HCT116 (cell line): ENCODE data around the gene EGFL7. TPM values are rescaled to one million over a fixed set of nuclear protein-coding genes. Genes with fewer than 3 reads are reported as not detected.
A peak's percentile ranks its signal among the peaks of the same experiment; 100 is the strongest.

Experiments used
- ATAC-seq: fragments of 200-7000 bp; cut with Tn5 transposase; 2 replicates; pipeline ENCODE4 v1.9.1; 2020; ENCODE audit warnings: mild to moderate bottlenecking, moderate library complexity
- BruUV-seq: library from RNA; stranded (reverse); fragments of 400-500 nt; replicated peaks from 2 replicates; lab custom pipeline; 2021; lab: Mats Ljungman, UMichigan
- CTCF ChIA-PET: fragments of 300-600 bp; sonication (Branson Sonifier 250); formaldehyde crosslinking; loops from one replicate; lab custom pipeline; 2021; ENCODE audit warnings: antibody characterized with exemption; lab: Charles Lee
- POLR2A ChIA-PET: fragments of 300-600, 350-600 bp; sonication (Branson Sonifier 250); formaldehyde crosslinking; loops from one replicate; lab custom pipeline; 2021; ENCODE audit warnings: antibody characterized with exemption; lab: Charles Lee
- RAD21 ChIA-PET, 2 experiments: fragments of 300-600 bp; sonication (Branson Sonifier 250); formaldehyde crosslinking; loops; one replicate each; lab custom pipeline; 2023; ENCODE audit warnings: low total read pairs in 2 of 2; ENCODE audit not compliant: uncharacterized antibody in 2 of 2, unreplicated experiment in 2 of 2, low non-redundant PET in 1 of 2; lab: Charles Lee
- DNase-seq: peaks from one replicate; pipeline ENCODE4 v3.0.0-alpha.2; 2010; ENCODE audit warnings: low read depth, low spot score
- H2AFZ ChIP-seq: fragments of 200-600 bp; shearing (Covaris generic), sonication (generic); 2 replicates; pipeline ENCODE4 v1.6.1; 2017; ENCODE audit warnings: low read depth, mixed run types, mixed read lengths, antibody characterized with exemption, low read length; ENCODE audit not compliant: poor library complexity, severe bottlenecking
- H3K27ac ChIP-seq: 2 replicates; pipeline ENCODE4 v1.5.1; 2012; ENCODE audit warnings: low read depth, low read length
- H3K27me3 ChIP-seq: fragments of 200-600 bp; sonication (generic); 2 replicates; pipeline ENCODE4 v1.6.1; 2016; ENCODE audit warnings: mixed run types, low read length, mixed read lengths; ENCODE audit not compliant: insufficient read depth
- H3K36me3 ChIP-seq, 2 experiments: fragments of 200-500 bp in 1 of 2; fragments of 200-600 bp in 1 of 2; sonication (Bioruptor generic) in 1 of 2; sonication (generic) in 1 of 2; 2 replicates each; pipeline versions ENCODE4 v1.5.1 to v1.6.1; 2014 to 2016; ENCODE audit warnings: low read length in 2 of 2, inconsistent platforms in 1 of 2, mixed read lengths in 1 of 2, mixed run types in 1 of 2; ENCODE audit not compliant: insufficient read depth in 2 of 2, control insufficient read depth in 1 of 2
- H3K4me1 ChIP-seq, 2 experiments: fragments of 200-600 bp in 1 of 2; sonication (generic) in 1 of 2; 2 replicates each; pipeline versions ENCODE4 v1.5.1 to v1.6.1; 2012 to 2017; ENCODE audit warnings: low read length in 2 of 2, inconsistent platforms in 1 of 2, mild to moderate bottlenecking in 1 of 2, mixed read lengths in 1 of 2, mixed run types in 1 of 2, moderate library complexity in 1 of 2; ENCODE audit not compliant: insufficient read depth in 2 of 2, control insufficient read depth in 1 of 2
- H3K4me2 ChIP-seq: fragments of 200-600 bp; sonication (generic); 2 replicates; pipeline ENCODE4 v1.6.1; 2017; ENCODE audit warnings: mixed run types, low read length, mixed read lengths
- H3K4me3 ChIP-seq, 2 experiments: fragments of 200-600 bp in 1 of 2; sonication (generic) in 1 of 2; replicated peaks in 1 of 2; 2 replicates each; pipeline ENCODE4 v1.5.1; 2011 to 2016; ENCODE audit warnings: low read length in 2 of 2, control low read depth in 1 of 2, low read depth in 1 of 2, mild to moderate bottlenecking in 1 of 2, mixed read lengths in 1 of 2, mixed run types in 1 of 2
- H3K79me2 ChIP-seq: fragments of 200-600 bp; sonication (generic); 2 replicates; pipeline ENCODE4 v1.6.1; 2017; ENCODE audit warnings: mild to moderate bottlenecking, mixed run types, low read length, moderate library complexity, mixed read lengths; ENCODE audit not compliant: insufficient read depth
- H3K9ac ChIP-seq: fragments of 200-600 bp; sonication (generic); 2 replicates; pipeline ENCODE4 v1.6.1; 2016; ENCODE audit warnings: low read length, mixed read lengths
- H3K9me2 ChIP-seq: fragments of 200-600 bp; sonication (generic), shearing (Covaris generic); 2 replicates; pipeline ENCODE4 v1.6.1; 2017; ENCODE audit warnings: mixed run types, mild to moderate bottlenecking, moderate library complexity; ENCODE audit not compliant: insufficient read depth
- H3K9me3 ChIP-seq, 2 experiments: fragments of 200-500 bp in 1 of 2; fragments of 200-600 bp in 1 of 2; sonication (Bioruptor generic) in 1 of 2; sonication (generic) in 1 of 2; 2 replicates each; pipeline ENCODE4 v1.6.1; 2014 to 2017; ENCODE audit warnings: low read length in 2 of 2, mixed read lengths in 2 of 2, inconsistent platforms in 1 of 2, low read depth in 1 of 2, mild to moderate bottlenecking in 1 of 2, mixed run types in 1 of 2, moderate library complexity in 1 of 2; ENCODE audit not compliant: control insufficient read depth in 1 of 2, insufficient read depth in 1 of 2
- H4K20me1 ChIP-seq: fragments of 200-600 bp; sonication (generic), shearing (Covaris generic); 2 replicates; pipeline ENCODE4 v1.6.1; 2017; ENCODE audit warnings: mixed run types, mild to moderate bottlenecking, moderate library complexity; ENCODE audit not compliant: insufficient read depth
- CEBPB ChIP-seq: IDR thresholded peaks from 2 replicates; pipeline ENCODE4 v1.6.1; 2012; ENCODE audit warnings: low read depth
- EGR1 ChIP-seq: IDR thresholded peaks from 2 replicates; pipeline ENCODE4 v1.6.1; 2012; ENCODE audit warnings: low read depth
- ELF1 ChIP-seq: IDR thresholded peaks from 2 replicates; pipeline ENCODE4 v1.6.1; 2012; ENCODE audit warnings: low read depth, borderline replicate concordance
- EZH2 ChIP-seq: fragments of 200-600 bp; sonication (generic); IDR thresholded peaks from 2 replicates; pipeline ENCODE4 v1.6.1; 2017; ENCODE audit warnings: antibody characterized with exemption, mixed run types
- FOSL1 ChIP-seq: IDR thresholded peaks from 2 replicates; pipeline ENCODE4 v1.6.1; 2012; ENCODE audit warnings: low read depth
- JUND ChIP-seq: IDR thresholded peaks from 2 replicates; pipeline ENCODE4 v1.6.1; 2012
- POLR2A ChIP-seq: IDR thresholded peaks from 2 replicates; pipeline ENCODE4 v1.7.0; 2011; ENCODE audit warnings: borderline replicate concordance; ENCODE audit not compliant: insufficient read depth, insufficient read length; ENCODE audit errors: extremely low read depth
- POLR2AphosphoS5 ChIP-seq: IDR thresholded peaks from 2 replicates; pipeline ENCODE4 v1.6.1; 2011; ENCODE audit warnings: mild to moderate bottlenecking, low read depth, low read length, moderate library complexity
- REST ChIP-seq: IDR thresholded peaks from 2 replicates; pipeline ENCODE4 v1.6.1; 2012; ENCODE audit warnings: low read depth
- SIN3A ChIP-seq: IDR thresholded peaks from 2 replicates; pipeline ENCODE4 v1.6.1; 2012; ENCODE audit warnings: low read depth
- SP1 ChIP-seq: IDR thresholded peaks from 2 replicates; pipeline ENCODE4 v1.6.1; 2012; ENCODE audit warnings: low read depth
- SRF ChIP-seq: IDR thresholded peaks from 2 replicates; pipeline ENCODE4 v1.6.1; 2012; ENCODE audit warnings: low read depth
- intact Hi-C: fragments of 100-400 bp; cut with micrococcal nuclease; formaldehyde crosslinking; loops from 2 replicates; pipeline ENCODE4 v1.10.0; 2022
- total RNA-seq: library from RNA; stranded (reverse); gene quantifications from one replicate; pipeline ENCODE4 v1.2.1, GENCODE V29; 2021; ENCODE audit not compliant: unreplicated experiment
- TF ChIP-seq, protein P1 (sequence below), 3 experiments: fragments of 200-600 bp in 1 of 3; sonication (generic) in 1 of 3; IDR thresholded peaks in 2 of 3; conservative IDR thresholded peaks in 1 of 3; 2 replicates each; pipeline ENCODE4 v1.5.1; 2012 to 2017; ENCODE audit warnings: low read depth in 2 of 3, low read length in 2 of 3, antibody characterized with exemption in 1 of 3, borderline replicate concordance in 1 of 3, control low read depth in 1 of 3, mild to moderate bottlenecking in 1 of 3, mixed read lengths in 1 of 3, mixed run types in 1 of 3, moderate library complexity in 1 of 3; ENCODE audit not compliant: insufficient read depth in 1 of 3
- TF ChIP-seq, protein P2 (sequence below): IDR thresholded peaks from 2 replicates; pipeline ENCODE4 v1.6.1; 2012

Gene EGFL7
- total RNA-seq, 1 experiment from 2014 or later: 82.0 TPM

DNA sequence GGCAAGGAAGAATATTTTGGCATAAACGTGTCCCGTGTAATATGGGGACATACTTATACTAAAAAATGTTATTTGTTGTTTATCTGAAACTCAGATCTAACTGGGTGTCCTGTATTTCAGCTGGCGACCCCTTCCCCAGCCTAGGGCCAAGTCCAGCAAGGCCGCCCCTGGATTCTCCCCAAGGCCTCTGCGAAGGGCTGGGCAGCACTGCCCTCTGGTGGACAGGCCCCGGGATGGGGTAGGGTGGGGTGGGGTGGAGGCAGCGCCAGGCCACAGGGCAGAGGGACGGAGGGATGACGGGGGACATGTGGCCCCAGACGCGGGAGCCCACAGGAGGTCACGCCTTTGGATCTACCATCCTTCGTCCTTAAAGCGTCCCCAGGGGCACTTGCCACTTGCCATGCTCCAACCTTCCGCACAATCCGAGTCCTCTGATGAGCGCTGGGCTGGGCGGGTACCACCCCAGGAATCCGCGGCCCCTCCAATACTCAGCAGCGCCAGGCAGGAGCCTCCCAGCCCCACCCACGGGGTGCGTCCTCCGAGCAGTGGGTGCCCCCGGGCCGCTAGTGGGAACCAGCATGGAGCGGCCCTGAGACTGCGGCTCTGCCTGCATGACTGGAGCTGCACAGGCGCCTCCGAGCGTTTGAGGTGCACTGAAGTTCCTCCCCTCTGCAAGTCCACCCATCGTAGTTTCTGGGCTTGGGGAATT, 31.6 kb downstream of the EGFL7 start:
- Histone ChIP-seq H3K9me2 (no peaks in the 10 kb centered on the region), H3K36me3 (no peaks in the 10 kb centered on the region), H4K20me1 (no peaks in the 10 kb centered on the region), H3K9ac (peak overlapping the region; percentile 74), H3K4me1 (peaks cover 50 to 77% of the 10 kb centered on the region in 2 experiments), H3K79me2 (no peaks in the 10 kb centered on the region), H3K9me3 (no peaks in the 10 kb centered on the region), H3K27me3 (no peaks in the 10 kb centered on the region), H2AFZ (peak overlapping the region; percentile 54), H3K4me3 (peak overlapping the region; percentile 31 to 58)
- no TSS peak for BruUV-seq
- ChIA-PET RAD21 (interaction anchor here (0.7 to 1.0 kb wide), 5 partner anchors 36 to 210 kb away, joined by 3 to 4 read pairs (median 3); partner anchors contain the start of gene LCN8 (in 1 of the 2)), CTCF (interaction anchor here (0.7 to 1.4 kb wide), 12 partner anchors 9 to 335 kb away, joined by 3 to 11 read pairs (median 4); no protein-coding TSS in a partner anchor)
- ATAC-seq (peak; percentile 82), DNase-seq (peak; percentile 43)
- intact Hi-C loops: loop anchor here (2.0 kb wide), 2 partner anchors 50 to 210 kb away; no protein-coding TSS in a partner anchor
- no peak for TF ChIP-seq SP1
- TF ChIP-seq ELF1: no peak
- TF ChIP-seq, protein P1, sequence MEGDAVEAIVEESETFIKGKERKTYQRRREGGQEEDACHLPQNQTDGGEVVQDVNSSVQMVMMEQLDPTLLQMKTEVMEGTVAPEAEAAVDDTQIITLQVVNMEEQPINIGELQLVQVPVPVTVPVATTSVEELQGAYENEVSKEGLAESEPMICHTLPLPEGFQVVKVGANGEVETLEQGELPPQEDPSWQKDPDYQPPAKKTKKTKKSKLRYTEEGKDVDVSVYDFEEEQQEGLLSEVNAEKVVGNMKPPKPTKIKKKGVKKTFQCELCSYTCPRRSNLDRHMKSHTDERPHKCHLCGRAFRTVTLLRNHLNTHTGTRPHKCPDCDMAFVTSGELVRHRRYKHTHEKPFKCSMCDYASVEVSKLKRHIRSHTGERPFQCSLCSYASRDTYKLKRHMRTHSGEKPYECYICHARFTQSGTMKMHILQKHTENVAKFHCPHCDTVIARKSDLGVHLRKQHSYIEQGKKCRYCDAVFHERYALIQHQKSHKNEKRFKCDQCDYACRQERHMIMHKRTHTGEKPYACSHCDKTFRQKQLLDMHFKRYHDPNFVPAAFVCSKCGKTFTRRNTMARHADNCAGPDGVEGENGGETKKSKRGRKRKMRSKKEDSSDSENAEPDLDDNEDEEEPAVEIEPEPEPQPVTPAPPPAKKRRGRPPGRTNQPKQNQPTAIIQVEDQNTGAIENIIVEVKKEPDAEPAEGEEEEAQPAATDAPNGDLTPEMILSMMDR (IDR thresholded peaks at IDR 0.05 in 2 of 3, conservative IDR thresholded peaks at IDR 0.05 in 1 of 3; ENCODE audit: borderline replicate concordance in 1 of 3, insufficient read depth in 1 of 3, low read depth in 2 of 3, low read length in 2 of 3): peak in 2 of 3 experiments; percentile 86 to 87; a peak in 4 of 6 replicates
- TF ChIP-seq, all 23 proteins: peak for 1
- Histone ChIP-seq H3K27ac (peak overlapping the region; percentile 92), H3K4me2 (peak overlapping the region; percentile 98)
- POLR2A ChIA-PET: interaction anchor here (1.0 to 1.1 kb wide), 3 partner anchors 20 to 34 kb away, joined by 4 to 6 read pairs (median 5); no protein-coding TSS in a partner anchor

GRCh38 chr9:136694872-136695247, 32.1 kb downstream of the EGFL7 start:
- Histone ChIP-seq H3K4me2 (peak overlapping the region; percentile 98), H2AFZ (no peak overlapping the region), H3K4me3 (no peak overlapping the region), H3K79me2 (no peaks in the 10 kb centered on the region), H3K27ac (peak overlapping the region; percentile 35; the same call in 1 of the 2 replicates), H3K9ac (peak overlapping the region; percentile 74), H3K36me3 (no peaks in the 10 kb centered on the region), H4K20me1 (no peaks in the 10 kb centered on the region), H3K9me2 (no peaks in the 10 kb centered on the region), H3K27me3 (no peaks in the 10 kb centered on the region), H3K4me1 (peaks cover 50 to 77% of the 10 kb centered on the region in 2 experiments), H3K9me3 (no peaks in the 10 kb centered on the region)
- no TSS peak for BruUV-seq
- DNase-seq: no peak
- intact Hi-C loops: loop anchor here (1.0 to 2.0 kb wide), 3 partner anchors 34 to 210 kb away; no protein-coding TSS in a partner anchor
- ChIA-PET CTCF (interaction anchor here (1.1 to 1.2 kb wide), 2 partner anchors 60 to 210 kb away, joined by 3 read pairs; no protein-coding TSS in a partner anchor), RAD21 (no interaction called here), POLR2A (no interaction called here)
- no peak for ATAC-seq
- TF ChIP-seq FOSL1 (no peak), POLR2AphosphoS5 (no peak), JUND (no peak), EZH2 (no peak), CEBPB (no peak), REST (no peak), SIN3A (no peak), EGR1 (no peak), SRF (no peak), ELF1 (no peak), POLR2A (no peak), SP1 (no peak)
- TF ChIP-seq, protein P2, sequence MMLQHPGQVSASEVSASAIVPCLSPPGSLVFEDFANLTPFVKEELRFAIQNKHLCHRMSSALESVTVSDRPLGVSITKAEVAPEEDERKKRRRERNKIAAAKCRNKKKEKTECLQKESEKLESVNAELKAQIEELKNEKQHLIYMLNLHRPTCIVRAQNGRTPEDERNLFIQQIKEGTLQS: no peak
